Activated T-cell treated with anti-CD3 and anti-CD28 coated beads, Interleukin-2, amount 50 U/mL, for 48 hours (primary cell): Measurements from ENCODE around the gene AGBL5.
A peak's percentile ranks its signal among the peaks of the same experiment; 100 is the strongest.

Experiments
- DNase-seq, 2 experiments: peaks; one replicate each; pipeline ENCODE4 v3.0.0-alpha.2; 2020

The AGBL5 gene

DNA sequence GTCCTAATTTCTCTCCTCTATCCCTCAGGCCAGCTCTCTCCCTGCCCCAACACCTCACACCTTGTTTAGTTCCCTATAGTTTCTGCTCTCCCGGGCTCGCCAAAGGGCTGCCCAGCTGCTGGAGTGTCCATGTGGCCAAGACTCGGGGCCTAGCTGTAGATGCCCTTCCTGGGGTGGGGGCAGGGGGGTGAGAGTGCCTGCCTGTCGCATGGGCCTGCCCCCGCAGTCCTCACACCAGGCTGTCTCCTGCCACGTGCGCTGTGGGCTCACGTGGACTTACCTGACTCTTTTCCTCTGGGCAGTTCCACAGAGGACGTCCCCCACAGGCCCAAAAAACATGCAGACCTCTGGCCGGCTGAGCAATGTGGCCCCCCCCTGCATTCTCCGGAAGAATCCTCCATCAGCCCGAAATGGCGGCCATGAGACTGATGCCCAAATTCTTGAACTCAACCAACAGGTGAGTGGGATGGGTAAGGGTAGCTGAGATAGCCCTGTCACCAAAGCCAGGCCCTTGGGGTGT lies 26.1 kb upstream of the AGBL5 start:
- DNase-seq = no peak

- no peak for DNase-seq
Measured at GRCh38 chr2:27025861-27026851, 25.3 kb upstream of the AGBL5 start.

GRCh38 chr2:27027211-27027651 lies 24.2 kb upstream of the AGBL5 start:
- no peak for DNase-seq

DNA sequence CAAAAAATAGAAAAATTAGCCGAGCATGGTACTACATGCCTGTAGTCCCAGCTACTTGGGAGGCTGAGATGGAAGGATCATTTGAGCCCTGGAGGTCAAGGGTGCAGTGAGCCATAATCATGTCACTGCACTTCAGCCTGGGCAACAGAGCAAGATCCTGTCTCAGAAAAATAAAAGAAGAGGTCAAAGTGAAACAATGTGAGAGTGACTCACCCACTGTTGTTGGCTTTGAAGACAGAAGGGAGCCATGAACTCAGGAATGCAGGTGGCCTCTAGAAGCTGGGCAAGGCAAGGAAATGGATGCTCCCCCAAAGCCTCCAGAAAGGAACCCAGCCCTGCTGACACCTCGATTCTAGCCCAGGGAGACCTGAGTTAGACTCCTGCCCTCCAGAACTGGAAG lies 22.4 kb upstream of the AGBL5 start:
- DNase-seq = no peak

- DNase-seq = peak; percentile 89 to 91
Measured at GRCh38 chr2:27032495-27033252, 18.8 kb upstream of the AGBL5 start, which contains the start of gene TMEM214. TMEM214 (plus strand) TSS chr2:27032965; CDS start chr2:27033016, 51 bp downstream.

- no peak for DNase-seq
Measured at GRCh38 chr2:27033253-27033852, 18.1 kb upstream of the AGBL5 start.

GRCh38 chr2:27038012-27038411 lies 13.5 kb upstream of the AGBL5 start:
- DNase-seq = no peak

DNA sequence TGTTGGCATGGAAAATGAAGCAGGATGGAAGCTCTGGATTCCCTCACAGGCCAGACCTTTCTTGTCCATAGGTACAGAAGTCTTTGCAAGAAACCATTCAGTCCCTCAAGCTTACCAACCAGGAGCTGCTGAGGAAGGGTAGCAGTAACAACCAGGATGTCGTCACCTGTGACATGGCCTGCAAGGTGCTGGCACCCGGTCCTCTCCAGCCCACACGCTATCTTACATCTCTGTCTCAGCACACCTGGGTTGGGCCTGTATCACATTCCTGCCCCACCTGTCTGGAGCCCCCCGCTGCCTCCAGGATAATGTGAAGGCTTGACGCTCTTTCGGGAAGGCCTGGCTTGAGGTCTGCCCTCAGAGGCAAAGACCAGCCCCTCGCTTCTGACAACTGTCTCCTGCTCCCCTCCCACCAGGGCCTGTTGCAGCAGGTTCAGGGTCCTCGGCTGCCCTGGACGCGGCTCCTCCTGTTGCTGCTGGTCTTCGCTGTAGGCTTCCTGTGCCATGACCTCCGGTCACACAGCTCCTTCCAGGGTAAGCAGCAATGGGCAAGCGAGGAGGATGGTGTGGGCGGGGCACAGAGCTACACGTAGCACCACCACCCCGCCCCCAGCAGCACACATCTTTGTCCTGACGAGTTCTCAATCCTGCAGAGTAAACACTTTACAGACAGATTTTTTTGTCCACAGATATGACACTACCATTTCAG lies 12.7 kb upstream of the AGBL5 start:
- DNase-seq = no peak

DNA sequence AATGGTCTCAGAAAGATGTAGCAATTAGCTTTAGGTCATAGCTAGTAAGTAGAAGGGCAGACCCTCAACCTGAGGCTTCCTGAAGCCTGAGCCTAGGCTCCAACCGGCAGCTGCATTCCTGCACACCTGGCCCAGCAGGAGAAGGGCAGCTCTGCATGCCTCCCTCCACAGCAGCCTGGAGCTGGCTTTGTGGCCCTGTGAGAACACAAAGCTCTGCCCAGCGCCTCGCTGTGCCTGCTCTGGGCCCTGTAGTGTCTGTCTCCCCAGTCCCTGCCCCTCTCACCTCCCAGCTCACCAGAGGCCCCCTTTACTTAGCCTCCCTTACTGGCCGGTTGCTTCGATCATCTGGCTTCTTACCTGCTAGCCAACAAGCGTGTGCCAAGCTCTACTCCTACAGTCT lies 12.0 kb upstream of the AGBL5 start:
- DNase-seq = no peak

DNA sequence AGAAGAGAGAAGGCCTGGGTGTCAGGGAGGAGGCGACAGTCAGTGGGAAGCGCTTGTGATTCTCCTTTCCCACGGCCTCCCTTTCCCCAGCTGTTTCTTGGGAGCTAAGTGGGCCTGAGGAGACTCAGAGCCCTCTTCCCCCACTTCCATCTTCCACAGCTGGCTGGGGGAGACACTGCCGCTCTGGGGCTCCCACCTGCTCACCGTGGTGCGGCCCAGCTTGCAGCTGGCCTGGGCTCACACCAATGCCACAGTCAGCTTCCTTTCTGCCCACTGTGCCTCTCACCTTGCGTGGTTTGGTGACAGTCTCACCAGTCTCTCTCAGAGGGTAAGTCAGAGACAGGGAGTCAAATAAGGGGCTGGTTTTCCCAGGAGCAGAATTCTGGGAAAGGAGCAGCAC lies 11.6 kb upstream of the AGBL5 start:
- no peak for DNase-seq

- DNase-seq = no peak
Measured at GRCh38 chr2:27040282-27040681, 11.2 kb upstream of the AGBL5 start.

GRCh38 chr2:27041752-27042151 lies 9.7 kb upstream of the AGBL5 start:
- no peak for DNase-seq

- DNase-seq = no peak
Measured at GRCh38 chr2:27042159-27042661, 9.3 kb upstream of the AGBL5 start.

GRCh38 chr2:27042985-27043634 lies 8.4 kb upstream of the AGBL5 start:
- no peak for DNase-seq

DNA sequence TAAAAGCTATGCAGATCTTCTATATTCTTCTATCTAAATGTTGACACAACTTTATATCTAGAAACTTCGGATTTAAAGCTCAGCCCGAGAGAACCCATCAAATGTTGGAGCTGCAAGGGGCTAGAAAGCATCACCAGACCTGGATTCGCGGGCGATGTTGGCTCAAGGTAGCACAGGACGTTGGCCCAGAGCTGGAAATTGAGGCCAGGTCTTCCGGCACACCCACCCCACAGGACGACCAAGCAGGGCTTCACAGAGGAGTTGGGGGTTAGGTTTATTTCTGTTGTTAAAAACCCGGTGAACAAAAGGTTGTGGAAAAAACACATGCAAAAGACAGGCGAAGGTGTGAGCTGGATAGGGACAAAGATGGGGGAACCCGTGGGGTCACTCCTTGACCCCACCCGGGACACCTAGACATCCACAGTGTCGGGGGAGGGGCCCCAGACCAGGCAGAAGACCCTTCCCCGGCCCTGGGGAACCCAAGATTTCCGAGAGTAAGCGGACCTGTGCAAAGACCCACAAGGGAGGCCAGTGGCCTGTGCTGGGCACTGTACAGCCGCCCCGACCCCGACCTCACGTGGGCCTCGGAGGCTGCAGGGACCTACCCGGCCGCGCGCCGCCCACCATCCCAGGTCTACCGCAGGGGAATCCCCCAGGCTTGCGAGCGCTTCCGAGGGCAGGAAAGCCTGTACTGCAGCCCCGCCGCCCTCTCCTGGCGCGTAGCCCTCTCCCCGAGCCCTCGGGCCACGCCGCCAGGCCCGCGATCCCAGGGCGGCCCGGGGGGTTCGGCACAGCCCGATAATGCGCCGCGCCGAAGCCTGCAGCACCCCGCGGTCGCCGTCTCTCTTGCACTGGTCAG lies 1.8 kb upstream of the AGBL5 start:
- DNase-seq = peak; percentile 75 to 82

DNA sequence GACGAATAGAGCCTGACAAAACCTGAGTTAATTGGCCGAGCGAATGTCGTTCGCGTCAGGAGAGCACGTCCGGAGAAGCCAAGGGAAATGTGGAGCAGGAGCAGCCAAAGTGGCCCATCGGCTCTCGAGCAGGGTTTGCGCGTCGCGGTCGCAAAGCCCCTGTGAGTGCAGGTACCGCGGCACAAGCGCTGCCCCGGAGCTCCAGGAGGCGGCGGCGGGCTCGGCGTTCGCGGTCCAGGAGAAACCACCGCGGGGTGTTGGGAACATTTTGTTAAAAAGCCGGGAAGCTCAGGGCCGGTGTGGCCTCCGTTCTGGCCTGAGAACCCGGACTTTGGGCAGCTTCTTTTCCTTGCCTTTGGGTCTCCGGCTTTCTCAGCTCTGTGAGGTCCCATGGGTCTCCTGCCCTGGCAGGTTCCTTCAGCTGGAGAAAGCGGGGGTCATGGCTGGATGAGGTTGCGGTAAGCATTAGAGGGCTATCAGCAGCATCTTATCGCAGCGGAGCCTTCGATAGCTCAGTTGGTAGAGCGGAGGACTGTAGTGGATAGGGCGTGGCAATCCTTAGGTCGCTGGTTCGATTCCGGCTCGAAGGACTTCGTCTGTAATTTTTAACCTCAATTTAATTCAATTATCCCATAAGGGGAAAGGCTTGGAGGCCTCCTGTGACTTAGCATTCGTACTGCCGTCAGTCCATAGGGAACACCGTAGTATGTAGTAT lies 1.0 kb upstream of the AGBL5 start:
- peak; percentile 97 to 98 for DNase-seq

DNA sequence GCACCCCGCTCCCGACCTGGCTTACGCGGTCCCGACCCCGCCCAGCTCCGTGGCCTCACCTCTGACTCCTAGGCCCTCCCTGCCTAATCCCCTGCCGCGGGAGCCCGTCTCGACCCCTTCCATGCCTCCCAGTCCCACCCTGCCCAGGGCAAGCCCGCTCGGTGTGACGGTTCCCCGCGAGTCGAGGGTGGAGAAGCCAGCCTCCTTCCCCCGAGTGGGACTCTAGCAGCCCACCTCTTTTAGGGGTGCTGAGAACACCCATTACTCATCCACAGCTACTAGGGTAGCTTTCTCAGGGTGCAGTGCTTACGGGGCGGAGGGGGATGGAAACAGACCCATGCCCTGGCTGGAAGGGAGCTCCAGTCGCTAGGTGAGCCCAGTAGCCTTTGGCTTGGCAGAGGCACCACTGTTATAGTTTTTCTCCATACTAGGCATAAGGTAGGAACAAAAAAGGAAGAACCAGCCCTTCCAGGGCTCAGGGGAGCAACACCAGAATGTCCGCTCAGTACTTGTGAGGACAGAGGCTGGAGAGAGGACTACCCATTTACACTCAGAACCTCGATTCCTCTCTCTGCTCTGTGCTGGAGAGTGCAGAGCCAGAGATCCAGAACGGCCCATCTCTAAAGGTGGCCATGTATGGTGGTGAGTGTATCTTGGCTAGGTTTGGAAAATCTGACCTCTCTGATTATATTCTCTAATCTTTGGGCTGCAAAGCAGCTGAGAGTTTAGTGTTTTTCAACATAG lies 606 bp downstream of the AGBL5 start:
- DNase-seq = no peak

DNA sequence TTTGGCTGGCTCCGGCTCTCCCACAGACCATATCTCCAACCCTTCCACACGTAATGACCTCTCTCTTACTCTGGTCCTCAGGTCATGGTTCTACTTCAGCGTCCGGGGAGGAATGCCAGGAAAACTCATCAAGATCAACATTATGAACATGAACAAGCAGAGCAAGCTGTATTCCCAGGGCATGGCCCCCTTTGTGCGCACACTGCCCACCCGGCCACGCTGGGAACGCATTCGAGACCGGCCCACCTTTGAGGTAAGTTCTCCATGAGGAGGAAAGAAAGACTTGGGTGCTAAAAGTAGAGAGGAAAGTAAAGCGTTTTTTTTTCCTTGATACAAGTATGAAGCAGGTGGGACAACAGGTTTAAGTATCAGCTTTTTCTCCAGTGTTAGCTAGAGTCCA lies 1.9 kb downstream of the AGBL5 start:
- no peak for DNase-seq

DNA sequence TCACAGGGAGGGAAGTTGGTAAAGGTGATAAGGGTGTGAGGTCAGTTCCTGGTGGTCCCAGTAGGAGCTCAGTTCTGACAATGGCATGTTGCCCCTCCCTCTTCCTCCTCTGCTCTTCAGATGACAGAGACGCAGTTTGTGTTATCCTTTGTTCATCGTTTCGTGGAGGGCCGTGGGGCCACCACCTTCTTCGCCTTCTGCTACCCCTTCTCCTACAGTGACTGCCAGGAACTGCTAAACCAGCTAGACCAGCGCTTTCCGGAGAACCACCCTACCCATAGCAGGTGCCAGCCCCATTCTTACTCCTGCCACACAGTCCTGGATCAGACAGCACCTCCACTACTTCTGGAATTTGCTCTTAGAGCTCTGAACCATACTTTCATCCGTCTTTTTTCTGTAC lies 2.3 kb downstream of the AGBL5 start:
- DNase-seq = no peak
